SH-SY5Y (cell line): ENCODE measurements around the gene LRFN3.

Experiments
- GATA2 ChIP-seq: IDR thresholded peaks from 2 replicates; pipeline ENCODE4 v1.6.1; 2011; ENCODE audit warnings: mild to moderate bottlenecking, low read depth, low read length
- GATA3 ChIP-seq: IDR thresholded peaks from 2 replicates; pipeline ENCODE4 v1.6.1; 2011; ENCODE audit warnings: low read depth, mild to moderate bottlenecking, low read length, moderate library complexity

- TF ChIP-seq GATA3: no peak
- TF ChIP-seq GATA2: no peak
Measured at GRCh38 chr19:35903550-35904179, 32.5 kb upstream of the LRFN3 start.
